Measurements from ENCODE around the gene HOXB2. TPM values are rescaled to one million over a fixed set of nuclear protein-coding genes. Genes with fewer than 3 reads are reported as not detected.

HOXB2 gene
- total and polyA plus RNA-seq, 2 of the 8 experiments (the other 6 are each of a cell fraction or from before 2014, with no cell fraction given), result not detected

DNA sequence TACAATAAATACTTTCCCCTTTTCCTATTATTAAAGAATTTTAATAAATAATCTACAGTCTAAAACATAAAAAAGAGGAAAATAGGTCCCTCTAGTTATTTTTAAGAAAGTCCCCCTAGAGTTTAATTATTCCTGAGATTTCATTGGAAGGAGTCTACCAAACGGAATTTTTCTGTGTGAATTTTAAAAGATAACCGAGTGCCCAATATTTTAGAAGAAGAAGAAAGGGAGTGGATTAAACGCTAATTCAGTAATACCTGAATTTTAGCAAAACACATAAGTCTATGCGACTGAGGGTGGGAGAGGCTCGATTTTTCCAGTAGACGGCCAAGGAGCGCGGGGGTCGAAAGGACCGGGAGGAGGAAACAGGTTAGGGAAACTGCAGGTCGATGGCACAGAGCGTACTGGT is 2.2 kb downstream of the HOXB2 start (continued):
- no peak for TF ChIP-seq BCL11A (IDR thresholded peaks at IDR 0.05; ENCODE audit: low read depth in 2 of 2, low read length in 2 of 2)
